CD14-positive monocyte (primary cell): ENCODE data around the gene CC2D1A. TPM values are rescaled to one million over a fixed set of nuclear protein-coding genes. Genes with fewer than 3 reads are reported as not detected.

Experiments used
- DNase-seq, 3 donors: peaks; one replicate each; pipeline ENCODE4 v3.0.0-alpha.2; 2011 to 2022
- H2AFZ ChIP-seq: 2 replicates; pipeline ENCODE4 v1.6.0; 2012; ENCODE audit warnings: mild to moderate bottlenecking, low read depth, low read length, inconsistent platforms; ENCODE audit not compliant: insufficient read depth, poor library complexity, severe bottlenecking
- H3K27ac ChIP-seq, 2 donors: 1 replicate in 1 of 2; 2 replicates in 1 of 2; pipeline ENCODE4 v1.5.1; 2012 to 2013; ENCODE audit warnings: low read length in 2 of 2, control low read depth in 1 of 2, inconsistent platforms in 1 of 2, low read depth in 1 of 2, mild to moderate bottlenecking in 1 of 2
- H3K27me3 ChIP-seq, 2 donors: one replicate each; pipeline versions ENCODE4 v1.6.0 to v1.6.1; 2011 to 2013; ENCODE audit warnings: low read length in 2 of 2; ENCODE audit not compliant: control insufficient read depth in 2 of 2, insufficient read depth in 2 of 2
- H3K36me3 ChIP-seq, 2 donors: replicated peaks in 1 of 2; 1 replicate in 1 of 2; 2 replicates in 1 of 2; pipeline versions ENCODE4 v1.5.1 to v1.6.1; 2012 to 2013; ENCODE audit warnings: low read length in 2 of 2, control low read depth in 1 of 2, inconsistent platforms in 1 of 2, mild to moderate bottlenecking in 1 of 2; ENCODE audit not compliant: insufficient read depth in 2 of 2, control insufficient read depth in 1 of 2
- H3K4me1 ChIP-seq, 2 donors: 1 replicate in 1 of 2; 2 replicates in 1 of 2; pipeline versions ENCODE4 v1.5.1 to v1.6.1; 2012 to 2013; ENCODE audit warnings: low read length in 2 of 2, control low read depth in 1 of 2, inconsistent platforms in 1 of 2, mild to moderate bottlenecking in 1 of 2, moderate library complexity in 1 of 2; ENCODE audit not compliant: insufficient read depth in 2 of 2, control insufficient read depth in 1 of 2
- H3K4me2 ChIP-seq: replicated peaks from 2 replicates; pipeline ENCODE3; 2012; ENCODE audit warnings: low read length, moderate library complexity, mild to moderate bottlenecking; ENCODE audit not compliant: poor library complexity, severe bottlenecking; ENCODE audit errors: extremely low read depth
- H3K4me3 ChIP-seq, 3 experiments: fragments of 200-600 bp in 1 of 3; sonication (generic) in 1 of 3; replicated peaks in 1 of 3; 1 replicate in 2 of 3; 2 replicates in 1 of 3; pipeline ENCODE4 v1.5.1; 2011 to 2013; ENCODE audit warnings: low read length in 3 of 3, mild to moderate bottlenecking in 3 of 3, control low read depth in 2 of 3, low read depth in 2 of 3, inconsistent platforms in 1 of 3, moderate library complexity in 1 of 3
- H3K79me2 ChIP-seq: 2 replicates; pipeline ENCODE4 v1.6.0; 2012; ENCODE audit warnings: mild to moderate bottlenecking, control low read depth, inconsistent platforms, low read length, moderate library complexity; ENCODE audit not compliant: insufficient read depth
- H3K9ac ChIP-seq: 2 replicates; pipeline ENCODE4 v1.6.0; 2017; ENCODE audit warnings: low read length, mild to moderate bottlenecking; ENCODE audit not compliant: insufficient read depth, poor library complexity, severe bottlenecking
- H3K9me3 ChIP-seq, 2 donors: replicated peaks in 1 of 2; 1 replicate in 1 of 2; 2 replicates in 1 of 2; pipeline versions ENCODE4 v1.5.1 to v1.6.1; 2012 to 2013; ENCODE audit warnings: low read length in 2 of 2, control low read depth in 1 of 2; ENCODE audit not compliant: control insufficient read depth in 1 of 2, insufficient read depth in 1 of 2
- H4K20me1 ChIP-seq: 2 replicates; pipeline ENCODE4 v1.6.0; 2012; ENCODE audit warnings: mild to moderate bottlenecking, low read length, control low read depth, moderate library complexity; ENCODE audit not compliant: insufficient read depth
- H3K27ac Mint-ChIP-seq, 7 donors: one replicate each; pipeline ENCODE4 v1.8.0; 2020; ENCODE audit warnings: mild to moderate bottlenecking in 7 of 7, mixed read lengths in 7 of 7, moderate library complexity in 6 of 7, inconsistent platforms in 2 of 7
- H3K27me3 Mint-ChIP-seq, 3 donors: one replicate each; pipeline ENCODE4 v1.8.0; 2021 to 2022; ENCODE audit warnings: low read depth in 3 of 3, mild to moderate bottlenecking in 3 of 3, mixed read lengths in 3 of 3, moderate library complexity in 3 of 3, inconsistent platforms in 1 of 3
- H3K36me3 Mint-ChIP-seq, 2 donors: one replicate each; pipeline ENCODE4 v1.8.0; 2020; ENCODE audit warnings: mixed read lengths in 2 of 2, inconsistent platforms in 1 of 2, mild to moderate bottlenecking in 1 of 2
- H3K4me1 Mint-ChIP-seq: one replicate; pipeline ENCODE4 v1.8.0; 2020; ENCODE audit warnings: mild to moderate bottlenecking, mixed read lengths
- H3K4me3 Mint-ChIP-seq, 2 donors: one replicate each; pipeline ENCODE4 v1.8.0; 2020; ENCODE audit warnings: mild to moderate bottlenecking in 2 of 2, mixed read lengths in 2 of 2, moderate library complexity in 1 of 2
- H3K9me3 Mint-ChIP-seq, 7 donors: one replicate each; pipeline ENCODE4 v1.8.0; 2020 to 2022; ENCODE audit warnings: mixed read lengths in 7 of 7, mild to moderate bottlenecking in 6 of 7, moderate library complexity in 6 of 7, inconsistent platforms in 2 of 7
- CTCF ChIP-seq: fragments of 200-600 bp; IDR thresholded peaks from one replicate; pipeline ENCODE4 v1.8.0; 2022; ENCODE audit warnings: antibody characterized with exemption, mild to moderate bottlenecking
- WGBS: methylation state at CpG from one replicate; pipeline ENCODE4 v1.1.5; 2013; ENCODE audit warnings: missing lambda C conversion rate; ENCODE audit not compliant: insufficient coverage; 5-methylcytosine and 5-hydroxymethylcytosine counted together
- intact Hi-C, 2 donors: fragments of 100-400 bp; cut with micrococcal nuclease; formaldehyde crosslinking; loops; one replicate each; pipeline versions ENCODE4 v1.15.0 to v1.15.1; 2023
- polyA plus RNA-seq, 3 donors: library from polyadenylated mRNA; depleted of rRNA in 1 of 3; unstranded in 2 of 3; stranded (reverse) in 1 of 3; fragments of 300-500 nt in 2 of 3; fragments of >200 nt in 1 of 3; fragmentation: Illumina TruSeq in 2 of 3; gene quantifications; 1 replicate in 2 of 3; 2 replicates in 1 of 3; pipeline ENCODE4 v1.2.3, GENCODE V29; 2012 to 2021

CC2D1A gene
- polyA plus RNA-seq, 3 donors: 4.6 to 27.0 (median 6.2) TPM

- Histone ChIP-seq H3K9ac (no peak overlapping the region), H3K4me2 (no peak overlapping the region), H3K27me3 (no peaks in the 10 kb centered on the region), H4K20me1 (peaks cover 39% of the 10 kb centered on the region), H3K27ac (no peak overlapping the region), H3K9me3 (no peaks in the 10 kb centered on the region), H3K4me3 (no peak overlapping the region), H2AFZ (no peak overlapping the region), H3K36me3 (peaks cover 63 to 68% of the 10 kb centered on the region in 2 donors), H3K4me1 (peaks cover 16 to 21% of the 10 kb centered on the region in 2 donors), H3K79me2 (peaks cover 35% of the 10 kb centered on the region)
- WGBS: 97% methylated on average over 41 of the region's 42 CpGs
- no peak for TF ChIP-seq CTCF
- Mint-ChIP-seq H3K4me3 (no peak overlapping the region), H3K27ac (peak overlapping the region in 1 of 7 donors; percentile 13), H3K36me3 (peaks cover 43 to 67% of the 10 kb centered on the region in 2 donors), H3K9me3 (no peaks in the 10 kb centered on the region), H3K27me3 (no peaks in the 10 kb centered on the region), H3K4me1 (peaks cover 17% of the 10 kb centered on the region)
- intact Hi-C loops: no loop called here
- no peak for DNase-seq
Observed at GRCh38 chr19:13955662-13956364, 49.8 kb downstream of the CC2D1A start.

GRCh38 chr19:13956365-13956744 lies 50.4 kb downstream of the CC2D1A start:
- intact Hi-C loops: no loop called here
- Histone ChIP-seq H3K27ac (no peak overlapping the region), H3K9me3 (no peaks in the 10 kb centered on the region), H3K27me3 (no peaks in the 10 kb centered on the region), H3K4me3 (no peak overlapping the region), H4K20me1 (peaks cover 39% of the 10 kb centered on the region), H3K79me2 (peaks cover 35% of the 10 kb centered on the region), H3K4me2 (no peak overlapping the region), H3K9ac (no peak overlapping the region), H2AFZ (no peak overlapping the region), H3K36me3 (peaks cover 67 to 74% of the 10 kb centered on the region in 2 donors), H3K4me1 (peaks cover 16 to 21% of the 10 kb centered on the region in 2 donors)
- 98% methylated on average over 12 of the region's 16 CpGs for WGBS
- no peaks in the 10 kb centered on the region for H3K9me3 Mint-ChIP-seq
- no peaks in the 10 kb centered on the region for H3K27me3 Mint-ChIP-seq
- H3K4me1 Mint-ChIP-seq: peaks cover 17% of the 10 kb centered on the region
- H3K36me3 Mint-ChIP-seq: peaks cover 44 to 70% of the 10 kb centered on the region in 2 donors
- no peak overlapping the region for H3K4me3 Mint-ChIP-seq
- DNase-seq: no peak
- no peak overlapping the region for H3K27ac Mint-ChIP-seq
- TF ChIP-seq CTCF: no peak
